Measurements from ENCODE around the gene ASIC4. TPM values are rescaled to one million over a fixed set of nuclear protein-coding genes. Genes with fewer than 3 reads are reported as not detected.

Gene ASIC4
- total and polyA plus RNA-seq, 2 of the 13 experiments (the other 11 are each of a cell fraction or from before 2014, with no cell fraction given): 0.03 TPM; not detected in 1

DNA sequence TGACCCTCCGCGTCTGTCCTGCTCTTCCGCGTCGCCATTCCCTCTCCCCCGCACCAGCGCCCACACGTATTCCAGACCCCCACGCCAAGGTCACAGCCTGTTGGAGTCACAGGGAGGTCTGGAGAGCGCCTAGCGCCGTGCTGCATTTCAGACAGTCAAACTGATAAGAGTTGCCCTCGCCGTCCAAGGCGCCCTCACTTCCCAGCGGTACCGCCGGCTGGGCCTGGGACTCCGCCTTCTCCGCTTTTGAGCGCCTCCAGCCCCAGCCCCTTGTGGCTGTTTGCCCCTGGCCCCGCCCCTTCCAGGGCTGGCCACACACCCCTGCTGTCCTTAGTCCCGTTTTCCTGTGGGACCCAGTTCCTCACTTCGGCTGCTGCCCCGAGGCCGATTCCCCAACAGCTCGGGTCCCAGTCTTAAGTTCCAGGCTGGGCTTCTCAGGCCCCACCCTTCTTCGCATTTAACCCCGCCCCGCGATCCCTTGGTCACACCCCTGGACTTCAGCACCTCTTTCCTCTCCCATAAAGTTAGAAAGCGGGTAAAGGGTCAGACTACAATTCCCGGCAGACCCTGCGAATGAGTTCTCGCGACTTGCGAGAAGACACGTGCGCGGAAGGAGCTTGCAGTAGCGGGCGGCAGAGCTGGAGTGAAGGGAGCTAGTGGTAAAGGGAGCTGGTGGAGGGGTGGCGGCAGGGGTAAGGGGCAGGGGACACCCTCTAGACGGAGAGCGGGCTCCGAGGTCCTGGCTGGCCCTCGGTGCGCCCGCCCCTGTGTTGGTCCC is 15.8 kb upstream of the ASIC4 start, which contains the start of gene GMPPA (continued):
- TF ChIP-seq, protein P1, sequence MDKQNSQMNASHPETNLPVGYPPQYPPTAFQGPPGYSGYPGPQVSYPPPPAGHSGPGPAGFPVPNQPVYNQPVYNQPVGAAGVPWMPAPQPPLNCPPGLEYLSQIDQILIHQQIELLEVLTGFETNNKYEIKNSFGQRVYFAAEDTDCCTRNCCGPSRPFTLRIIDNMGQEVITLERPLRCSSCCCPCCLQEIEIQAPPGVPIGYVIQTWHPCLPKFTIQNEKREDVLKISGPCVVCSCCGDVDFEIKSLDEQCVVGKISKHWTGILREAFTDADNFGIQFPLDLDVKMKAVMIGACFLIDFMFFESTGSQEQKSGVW (CRISPR knock-in tag; IDR thresholded peaks at IDR 0.05; ENCODE audit: borderline replicate concordance): no peak
- TF ChIP-seq SAFB2 (CRISPR knock-in tag; IDR thresholded peaks at IDR 0.05; ENCODE audit: borderline replicate concordance, low read depth) (peak; percentile 28; the same call in 1 of the 2 replicates), ZFP82 (CRISPR knock-in tag; IDR thresholded peaks at IDR 0.05; ENCODE audit: borderline replicate concordance) (0 out of 2 replicates have a peak, but pooled peaks have one; percentile 77), NFYC (CRISPR knock-in tag; IDR thresholded peaks at IDR 0.05) (peak; percentile 7; the same call in 1 of the 2 replicates), ZNF468 (CRISPR knock-in tag; IDR thresholded peaks at IDR 0.05) (0 out of 2 replicates have a peak, but pooled peaks have one; percentile 14), MEF2D (CRISPR knock-in tag; IDR thresholded peaks at IDR 0.05) (peak; percentile 19), AGO2 (optimal IDR thresholded peaks at IDR 0.05; ENCODE audit: low read depth, low read length) (peak; percentile 77), RFX3 (CRISPR knock-in tag; IDR thresholded peaks at IDR 0.05) (no peak), ZNF674 (CRISPR knock-in tag; IDR thresholded peaks at IDR 0.05; ENCODE audit: low read depth) (0 out of 2 replicates have a peak, but pooled peaks have one; percentile 27), MED13 (CRISPR knock-in tag; IDR thresholded peaks at IDR 0.05) (no peak), WIZ (CRISPR knock-in tag; IDR thresholded peaks at IDR 0.05) (no peak; the same call in 1 of the 2 replicates), MZF1 (CRISPR knock-in tag; IDR thresholded peaks at IDR 0.05; ENCODE audit: borderline replicate concordance) (peak; percentile 91; the same call in 1 of the 2 replicates), ZFP90 (CRISPR knock-in tag; IDR thresholded peaks at IDR 0.05; ENCODE audit: borderline replicate concordance) (peak; percentile 56), RBAK (CRISPR knock-in tag; IDR thresholded peaks at IDR 0.05) (peak; percentile 61), SUZ12 (IDR thresholded peaks at IDR 0.05; ENCODE audit: low read depth, low read length) (peak; percentile 80), GFI1 (CRISPR knock-in tag; IDR thresholded peaks at IDR 0.05; ENCODE audit: borderline replicate concordance) (no peak), ZNF329 (CRISPR knock-in tag; IDR thresholded peaks at IDR 0.05; ENCODE audit: low read depth) (0 out of 2 replicates have a peak, but pooled peaks have one; percentile 66), ZNF737 (CRISPR knock-in tag; IDR thresholded peaks at IDR 0.05; ENCODE audit: borderline replicate concordance) (no peak; the same call in 1 of the 2 replicates), NFE2L1 (CRISPR knock-in tag; IDR thresholded peaks at IDR 0.05; ENCODE audit: borderline replicate concordance) (no peak), NR2F1 (CRISPR knock-in tag; IDR thresholded peaks at IDR 0.05) (no peak)
- TF ChIP-seq, protein P2, sequence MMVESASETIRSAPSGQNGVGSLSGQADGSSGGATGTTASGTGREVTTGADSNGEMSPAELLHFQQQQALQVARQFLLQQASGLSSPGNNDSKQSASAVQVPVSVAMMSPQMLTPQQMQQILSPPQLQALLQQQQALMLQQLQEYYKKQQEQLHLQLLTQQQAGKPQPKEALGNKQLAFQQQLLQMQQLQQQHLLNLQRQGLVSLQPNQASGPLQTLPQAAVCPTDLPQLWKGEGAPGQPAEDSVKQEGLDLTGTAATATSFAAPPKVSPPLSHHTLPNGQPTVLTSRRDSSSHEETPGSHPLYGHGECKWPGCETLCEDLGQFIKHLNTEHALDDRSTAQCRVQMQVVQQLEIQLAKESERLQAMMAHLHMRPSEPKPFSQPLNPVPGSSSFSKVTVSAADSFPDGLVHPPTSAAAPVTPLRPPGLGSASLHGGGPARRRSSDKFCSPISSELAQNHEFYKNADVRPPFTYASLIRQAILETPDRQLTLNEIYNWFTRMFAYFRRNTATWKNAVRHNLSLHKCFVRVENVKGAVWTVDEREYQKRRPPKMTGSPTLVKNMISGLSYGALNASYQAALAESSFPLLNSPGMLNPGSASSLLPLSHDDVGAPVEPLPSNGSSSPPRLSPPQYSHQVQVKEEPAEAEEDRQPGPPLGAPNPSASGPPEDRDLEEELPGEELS (CRISPR knock-in tag; IDR thresholded peaks at IDR 0.05): no peak; the same call in 1 of the 2 replicates
- TF ChIP-seq, protein P3, sequence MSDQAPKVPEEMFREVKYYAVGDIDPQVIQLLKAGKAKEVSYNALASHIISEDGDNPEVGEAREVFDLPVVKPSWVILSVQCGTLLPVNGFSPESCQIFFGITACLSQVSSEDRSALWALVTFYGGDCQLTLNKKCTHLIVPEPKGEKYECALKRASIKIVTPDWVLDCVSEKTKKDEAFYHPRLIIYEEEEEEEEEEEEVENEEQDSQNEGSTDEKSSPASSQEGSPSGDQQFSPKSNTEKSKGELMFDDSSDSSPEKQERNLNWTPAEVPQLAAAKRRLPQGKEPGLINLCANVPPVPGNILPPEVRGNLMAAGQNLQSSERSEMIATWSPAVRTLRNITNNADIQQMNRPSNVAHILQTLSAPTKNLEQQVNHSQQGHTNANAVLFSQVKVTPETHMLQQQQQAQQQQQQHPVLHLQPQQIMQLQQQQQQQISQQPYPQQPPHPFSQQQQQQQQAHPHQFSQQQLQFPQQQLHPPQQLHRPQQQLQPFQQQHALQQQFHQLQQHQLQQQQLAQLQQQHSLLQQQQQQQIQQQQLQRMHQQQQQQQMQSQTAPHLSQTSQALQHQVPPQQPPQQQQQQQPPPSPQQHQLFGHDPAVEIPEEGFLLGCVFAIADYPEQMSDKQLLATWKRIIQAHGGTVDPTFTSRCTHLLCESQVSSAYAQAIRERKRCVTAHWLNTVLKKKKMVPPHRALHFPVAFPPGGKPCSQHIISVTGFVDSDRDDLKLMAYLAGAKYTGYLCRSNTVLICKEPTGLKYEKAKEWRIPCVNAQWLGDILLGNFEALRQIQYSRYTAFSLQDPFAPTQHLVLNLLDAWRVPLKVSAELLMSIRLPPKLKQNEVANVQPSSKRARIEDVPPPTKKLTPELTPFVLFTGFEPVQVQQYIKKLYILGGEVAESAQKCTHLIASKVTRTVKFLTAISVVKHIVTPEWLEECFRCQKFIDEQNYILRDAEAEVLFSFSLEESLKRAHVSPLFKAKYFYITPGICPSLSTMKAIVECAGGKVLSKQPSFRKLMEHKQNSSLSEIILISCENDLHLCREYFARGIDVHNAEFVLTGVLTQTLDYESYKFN (CRISPR knock-in tag; conservative IDR thresholded peaks at IDR 0.05): peak; percentile 76

Data from HepG2 (cell line).